DOHH2 (cell line): ENCODE measurements around the gene PTGES.

Source experiments
- CTCF ChIP-seq: fragments of 200-600 bp; sonication (generic); IDR thresholded peaks from one replicate; pipeline ENCODE4 v1.5.1; 2014; ENCODE audit warnings: antibody characterized with exemption, mild to moderate bottlenecking, low read depth, low read length; ENCODE audit not compliant: poor library complexity, severe bottlenecking
- EZH2phosphoT487 ChIP-seq: fragments of 200-600 bp; sonication (generic); IDR thresholded peaks from 2 replicates; pipeline ENCODE4 v1.6.1; 2017; ENCODE audit warnings: borderline replicate concordance, mild to moderate bottlenecking, antibody characterized with exemption, low read length, moderate library complexity, mixed read lengths

DNA sequence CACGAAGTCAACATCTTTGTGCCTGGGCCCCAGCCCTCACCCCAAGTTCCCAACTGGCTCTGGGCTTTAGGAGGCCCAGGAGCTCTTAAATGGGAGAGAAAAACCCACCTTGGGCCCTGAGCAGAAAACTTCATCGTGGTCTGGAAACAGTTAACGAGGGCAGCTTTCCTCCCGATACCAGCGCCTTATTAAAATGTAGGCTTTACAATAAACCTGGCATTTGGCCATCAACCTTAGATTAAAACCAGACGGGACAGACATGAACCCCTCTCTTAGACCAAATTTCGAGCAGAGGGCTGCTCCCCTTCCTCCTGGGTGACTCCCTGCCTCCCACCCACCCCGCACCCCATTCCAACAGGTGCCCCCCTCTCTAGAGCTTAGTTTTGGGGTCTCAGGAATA lies 48.0 kb downstream of the PTGES start:
- TF ChIP-seq CTCF (no peak), EZH2phosphoT487 (no peak)
